HepG2 (cell line): Measurements from ENCODE around the gene DYRK2. TPM values are rescaled to one million over a fixed set of nuclear protein-coding genes. Genes with fewer than 3 reads are reported as not detected.

Experiments used
- EP300 ChIP-seq, 3 experiments: sonication (generic) in 1 of 3; formaldehyde crosslinking in 1 of 3; IDR thresholded peaks; 2 replicates each; pipeline versions ENCODE4 v1.5.1 to v1.6.1; 2011 to 2020; ENCODE audit warnings: low read depth in 2 of 3, low read length in 2 of 3, borderline replicate concordance in 1 of 3, improper control_type of control experiment in 1 of 3, mild to moderate bottlenecking in 1 of 3, missing genetic modification reagents in 1 of 3, moderate library complexity in 1 of 3
- KLF12 ChIP-seq: sonication (generic); formaldehyde crosslinking; IDR thresholded peaks from 2 replicates; pipeline ENCODE4 v1.4.0; 2020; ENCODE audit warnings: missing genetic modification reagents, borderline replicate concordance
- MAF1 ChIP-seq: sonication (generic); formaldehyde crosslinking; IDR thresholded peaks from 2 replicates; pipeline ENCODE4 v1.5.0; 2020; ENCODE audit warnings: missing genetic modification reagents, borderline replicate concordance
- MATR3 ChIP-seq: sonication (generic); formaldehyde crosslinking; IDR thresholded peaks from 2 replicates; pipeline ENCODE4 v1.4.0; 2020; ENCODE audit warnings: missing genetic modification reagents
- NFKB2 ChIP-seq: sonication (generic); formaldehyde crosslinking; IDR thresholded peaks from 2 replicates; pipeline ENCODE4 v1.4.0; 2020; ENCODE audit warnings: missing genetic modification reagents, borderline replicate concordance
- POLR2A ChIP-seq, 2 experiments: IDR thresholded peaks; 2 replicates each; pipeline ENCODE4 v1.6.1; 2011; ENCODE audit warnings: low read depth in 2 of 2, low read length in 2 of 2, mild to moderate bottlenecking in 1 of 2, moderate library complexity in 1 of 2; ENCODE audit not compliant: insufficient read depth in 1 of 2
- POLR2AphosphoS2 ChIP-seq: IDR thresholded peaks from 2 replicates; pipeline ENCODE4 v1.6.1; 2011; ENCODE audit warnings: low read depth, low read length, improper control_type of control experiment
- RBFOX2 ChIP-seq: fragments of 200-400 bp; formaldehyde crosslinking; IDR thresholded peaks from 2 replicates; pipeline ENCODE4 v1.6.1; 2017; ENCODE audit warnings: low read depth, mild to moderate bottlenecking, low read length
- RELA ChIP-seq: sonication (generic); formaldehyde crosslinking; IDR thresholded peaks from 2 replicates; pipeline ENCODE4 v1.4.0; 2020; ENCODE audit warnings: missing genetic modification reagents
- RXRB ChIP-seq: IDR thresholded peaks from 2 replicates; pipeline ENCODE4 v1.6.1; 2016; ENCODE audit warnings: borderline replicate concordance, missing genetic modification reagents, missing compliant biosample characterization
- SATB2 ChIP-seq: sonication (generic); formaldehyde crosslinking; IDR thresholded peaks from 2 replicates; pipeline ENCODE4 v1.5.0; 2020; ENCODE audit warnings: missing genetic modification reagents
- ZFY ChIP-seq: sonication (generic); formaldehyde crosslinking; IDR thresholded peaks from 2 replicates; pipeline ENCODE4 v1.4.0; 2020; ENCODE audit warnings: missing genetic modification reagents
- ZNF264 ChIP-seq: sonication (generic); formaldehyde crosslinking; IDR thresholded peaks from 2 replicates; pipeline ENCODE4 v1.4.0; 2020; ENCODE audit warnings: missing genetic modification reagents
- ZNF34 ChIP-seq: sonication (generic); formaldehyde crosslinking; IDR thresholded peaks from 2 replicates; pipeline ENCODE4 v1.4.0; 2020; ENCODE audit warnings: mild to moderate bottlenecking, missing genetic modification reagents, borderline replicate concordance
- ZNF367 ChIP-seq: sonication (generic); formaldehyde crosslinking; IDR thresholded peaks from 2 replicates; pipeline ENCODE4 v1.4.0; 2020; ENCODE audit warnings: missing genetic modification reagents, borderline replicate concordance
- ZNF878 ChIP-seq: sonication (generic); formaldehyde crosslinking; IDR thresholded peaks from 2 replicates; pipeline ENCODE4 v1.8.1; 2023; ENCODE audit warnings: mild to moderate bottlenecking, missing genetic modification reagents, moderate library complexity
- polyA plus RNA-seq, 8 experiments: library from polyadenylated mRNA; depleted of rRNA in 3 of 8; stranded (reverse) in 7 of 8; unstranded in 1 of 8; fragments of >200 nt; fragmentation: Illumina TruSeq in 4 of 8; extraction: Trizol in 4 of 8; gene quantifications; 2 replicates each; pipeline versions ENCODE4 v1.2.1 to v1.2.3, GENCODE V29; 2011 to 2016; ENCODE audit warnings: low read depth in 4 of 8, missing spikeins in 1 of 8, mixed read lengths in 1 of 8; ENCODE audit not compliant: insufficient read depth in 1 of 8
- total RNA-seq, 5 experiments: library from RNA; depleted of rRNA; stranded (reverse); fragments of >200 nt; fragmentation: Illumina TruSeq; extraction: Trizol; gene quantifications; 2 replicates each; pipeline ENCODE4 v1.2.3, GENCODE V29; 2016; ENCODE audit warnings: low read depth in 1 of 5
- TF ChIP-seq, protein P1 (sequence below): sonication (generic); formaldehyde crosslinking; conservative IDR thresholded peaks from 2 replicates; pipeline ENCODE4 v1.8.0; 2022; ENCODE audit warnings: low read depth, missing genetic modification reagents
- TF ChIP-seq, protein P2 (sequence below): sonication (generic); formaldehyde crosslinking; IDR thresholded peaks from 2 replicates; pipeline ENCODE4 v1.4.0; 2020; ENCODE audit warnings: missing genetic modification reagents
- TF ChIP-seq, protein P3 (sequence below), 2 experiments: sonication (generic) in 1 of 2; formaldehyde crosslinking in 1 of 2; IDR thresholded peaks; 2 replicates each; pipeline versions ENCODE4 v1.4.0 to v1.6.1; 2018 to 2020; ENCODE audit warnings: missing genetic modification reagents in 2 of 2, borderline replicate concordance in 1 of 2, low read depth in 1 of 2, mild to moderate bottlenecking in 1 of 2, missing biosample characterization in 1 of 2
- TF ChIP-seq, protein P4 (sequence below): sonication (generic); formaldehyde crosslinking; IDR thresholded peaks from 2 replicates; pipeline ENCODE4 v1.4.0; 2020; ENCODE audit warnings: missing genetic modification reagents

Gene DYRK2
- total and polyA plus RNA-seq, 2 of the 13 experiments (the other 11 are each of a cell fraction or from before 2014, with no cell fraction given): 8.2 to 11.5 TPM

DNA sequence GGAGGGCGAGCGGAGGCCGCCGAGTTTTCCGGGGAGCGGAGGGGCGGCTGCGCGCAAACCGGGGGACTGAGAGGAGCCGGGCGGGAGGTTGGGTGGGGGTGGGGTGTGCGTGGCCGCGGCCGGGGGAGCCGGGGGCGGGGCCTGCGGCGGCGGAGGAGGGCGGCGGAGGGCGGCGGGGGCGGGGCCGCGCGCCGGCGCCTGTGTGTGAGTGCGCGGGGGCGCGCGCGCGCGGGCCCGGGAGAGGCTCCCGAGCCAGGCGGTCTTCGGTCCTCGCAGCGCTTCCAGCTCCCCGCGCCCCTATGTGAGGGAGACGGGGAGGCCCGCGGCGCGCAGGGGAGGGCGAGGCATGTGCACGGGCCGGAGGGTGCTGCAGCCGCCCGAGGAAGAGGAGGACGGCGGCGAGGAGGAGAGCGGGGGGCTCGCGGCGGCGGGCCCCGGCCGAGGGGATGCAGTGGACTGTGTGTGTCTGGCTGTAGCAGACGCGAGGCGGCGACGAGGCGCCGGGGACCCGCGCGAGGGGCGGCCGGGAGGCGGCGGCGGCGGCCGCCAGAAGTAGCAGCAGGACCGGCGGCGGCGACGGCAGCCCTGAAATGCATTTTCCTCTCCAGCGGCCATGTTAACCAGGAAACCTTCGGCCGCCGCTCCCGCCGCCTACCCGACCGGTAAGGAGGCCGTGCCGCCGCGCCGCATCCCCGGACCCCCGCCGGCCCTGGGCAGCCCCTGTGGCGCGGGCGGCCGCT, at the start of gene DYRK2 (continued):
- 0 out of 2 replicates have a peak, but pooled peaks have one; percentile 25 for TF ChIP-seq KLF12 (CRISPR knock-in tag)
- TF ChIP-seq ZNF878 (CRISPR knock-in tag): no peak
- TF ChIP-seq, protein P1, sequence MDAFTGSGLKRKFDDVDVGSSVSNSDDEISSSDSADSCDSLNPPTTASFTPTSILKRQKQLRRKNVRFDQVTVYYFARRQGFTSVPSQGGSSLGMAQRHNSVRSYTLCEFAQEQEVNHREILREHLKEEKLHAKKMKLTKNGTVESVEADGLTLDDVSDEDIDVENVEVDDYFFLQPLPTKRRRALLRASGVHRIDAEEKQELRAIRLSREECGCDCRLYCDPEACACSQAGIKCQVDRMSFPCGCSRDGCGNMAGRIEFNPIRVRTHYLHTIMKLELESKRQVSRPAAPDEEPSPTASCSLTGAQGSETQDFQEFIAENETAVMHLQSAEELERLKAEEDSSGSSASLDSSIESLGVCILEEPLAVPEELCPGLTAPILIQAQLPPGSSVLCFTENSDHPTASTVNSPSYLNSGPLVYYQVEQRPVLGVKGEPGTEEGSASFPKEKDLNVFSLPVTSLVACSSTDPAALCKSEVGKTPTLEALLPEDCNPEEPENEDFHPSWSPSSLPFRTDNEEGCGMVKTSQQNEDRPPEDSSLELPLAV (CRISPR knock-in tag): 0 out of 2 replicates have a peak, but pooled peaks have one; percentile 30
- no peak for TF ChIP-seq RELA (CRISPR knock-in tag)
- no peak for TF ChIP-seq ZNF367 (CRISPR knock-in tag)
- no peak for TF ChIP-seq ZNF264 (CRISPR knock-in tag)
- TF ChIP-seq, protein P2, sequence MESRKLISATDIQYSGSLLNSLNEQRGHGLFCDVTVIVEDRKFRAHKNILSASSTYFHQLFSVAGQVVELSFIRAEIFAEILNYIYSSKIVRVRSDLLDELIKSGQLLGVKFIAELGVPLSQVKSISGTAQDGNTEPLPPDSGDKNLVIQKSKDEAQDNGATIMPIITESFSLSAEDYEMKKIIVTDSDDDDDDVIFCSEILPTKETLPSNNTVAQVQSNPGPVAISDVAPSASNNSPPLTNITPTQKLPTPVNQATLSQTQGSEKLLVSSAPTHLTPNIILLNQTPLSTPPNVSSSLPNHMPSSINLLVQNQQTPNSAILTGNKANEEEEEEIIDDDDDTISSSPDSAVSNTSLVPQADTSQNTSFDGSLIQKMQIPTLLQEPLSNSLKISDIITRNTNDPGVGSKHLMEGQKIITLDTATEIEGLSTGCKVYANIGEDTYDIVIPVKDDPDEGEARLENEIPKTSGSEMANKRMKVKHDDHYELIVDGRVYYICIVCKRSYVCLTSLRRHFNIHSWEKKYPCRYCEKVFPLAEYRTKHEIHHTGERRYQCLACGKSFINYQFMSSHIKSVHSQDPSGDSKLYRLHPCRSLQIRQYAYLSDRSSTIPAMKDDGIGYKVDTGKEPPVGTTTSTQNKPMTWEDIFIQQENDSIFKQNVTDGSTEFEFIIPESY (CRISPR knock-in tag): no peak
- 0 out of 2 replicates have a peak, but pooled peaks have one; percentile 4 for TF ChIP-seq ZNF34 (CRISPR knock-in tag)
- TF ChIP-seq RXRB: no peak
- TF ChIP-seq, protein P3, sequence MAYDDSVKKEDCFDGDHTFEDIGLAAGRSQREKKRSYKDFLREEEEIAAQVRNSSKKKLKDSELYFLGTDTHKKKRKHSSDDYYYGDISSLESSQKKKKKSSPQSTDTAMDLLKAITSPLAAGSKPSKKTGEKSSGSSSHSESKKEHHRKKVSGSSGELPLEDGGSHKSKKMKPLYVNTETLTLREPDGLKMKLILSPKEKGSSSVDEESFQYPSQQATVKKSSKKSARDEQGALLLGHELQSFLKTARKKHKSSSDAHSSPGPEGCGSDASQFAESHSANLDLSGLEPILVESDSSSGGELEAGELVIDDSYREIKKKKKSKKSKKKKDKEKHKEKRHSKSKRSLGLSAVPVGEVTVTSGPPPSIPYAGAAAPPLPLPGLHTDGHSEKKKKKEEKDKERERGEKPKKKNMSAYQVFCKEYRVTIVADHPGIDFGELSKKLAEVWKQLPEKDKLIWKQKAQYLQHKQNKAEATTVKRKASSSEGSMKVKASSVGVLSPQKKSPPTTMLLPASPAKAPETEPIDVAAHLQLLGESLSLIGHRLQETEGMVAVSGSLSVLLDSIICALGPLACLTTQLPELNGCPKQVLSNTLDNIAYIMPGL (CRISPR knock-in tag; IDR thresholded peaks at IDR 0.05; ENCODE audit: borderline replicate concordance in 1 of 2, low read depth in 1 of 2): peak in 1 of 2 experiments; percentile 65; a peak in 1 of 4 replicates
- no peak for TF ChIP-seq MATR3 (CRISPR knock-in tag)
- no peak for TF ChIP-seq POLR2AphosphoS2
- peak; percentile 75; the same call in 1 of the 2 replicates for TF ChIP-seq NFKB2 (CRISPR knock-in tag)
- TF ChIP-seq, protein P4, sequence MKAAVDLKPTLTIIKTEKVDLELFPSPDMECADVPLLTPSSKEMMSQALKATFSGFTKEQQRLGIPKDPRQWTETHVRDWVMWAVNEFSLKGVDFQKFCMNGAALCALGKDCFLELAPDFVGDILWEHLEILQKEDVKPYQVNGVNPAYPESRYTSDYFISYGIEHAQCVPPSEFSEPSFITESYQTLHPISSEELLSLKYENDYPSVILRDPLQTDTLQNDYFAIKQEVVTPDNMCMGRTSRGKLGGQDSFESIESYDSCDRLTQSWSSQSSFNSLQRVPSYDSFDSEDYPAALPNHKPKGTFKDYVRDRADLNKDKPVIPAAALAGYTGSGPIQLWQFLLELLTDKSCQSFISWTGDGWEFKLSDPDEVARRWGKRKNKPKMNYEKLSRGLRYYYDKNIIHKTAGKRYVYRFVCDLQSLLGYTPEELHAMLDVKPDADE: 0 out of 2 replicates have a peak, but pooled peaks have one; percentile 49
- peak; percentile 87 for TF ChIP-seq ZFY (CRISPR knock-in tag)
- TF ChIP-seq EP300 (IDR thresholded peaks at IDR 0.05; ENCODE audit: low read depth in 2 of 2, low read length in 2 of 2): no peak
- no peak for TF ChIP-seq EP300 (CRISPR knock-in tag; IDR thresholded peaks at IDR 0.05; ENCODE audit: borderline replicate concordance)
- TF ChIP-seq SATB2: no peak
- TF ChIP-seq MAF1 (CRISPR knock-in tag): no peak
- TF ChIP-seq POLR2A (IDR thresholded peaks at IDR 0.05; ENCODE audit: insufficient read depth in 1 of 2, low read depth in 2 of 2, low read length in 2 of 2): peak; percentile 69 to 77
- TF ChIP-seq RBFOX2: peak; percentile 77
